ENCODE measurements around the gene PCDHB14. TPM values are rescaled to one million over a fixed set of nuclear protein-coding genes. Genes with fewer than 3 reads are reported as not detected.

Gene PCDHB14
- total and polyA plus RNA-seq, 2 of the 4 experiments (the other 2 are of a cell fraction): 0.18 to 0.36 TPM

- Histone ChIP-seq H3K23ac (ENCODE audit: low read depth, low read length) (no peak overlapping the region), H2BK5ac (ENCODE audit: low read depth, low read length, poor library complexity, severe bottlenecking) (no peak overlapping the region), H3K9me1 (ENCODE audit: insufficient read depth, low read length) (no peaks in the 10 kb centered on the region), H3K4me1 (ENCODE audit: control insufficient read depth, insufficient read depth, low read length) (no peaks in the 10 kb centered on the region), H3K14ac (replicated peaks; ENCODE audit: low read depth, low read length) (no peak overlapping the region), H2AK9ac (replicated peaks; ENCODE audit: low read depth, low read length, poor library complexity) (no peak overlapping the region), H2BK20ac (ENCODE audit: low read depth, low read length) (no peak overlapping the region), H3K79me1 (ENCODE audit: low read depth in 1 of 2, low read length in 2 of 2) (no peaks in the 10 kb centered on the region), H2BK15ac (ENCODE audit: low read depth, low read length) (no peak overlapping the region), H3K9ac (ENCODE audit: low read depth, low read length) (no peak overlapping the region), H4K91ac (ENCODE audit: insufficient read depth, low read depth, low read length) (no peak overlapping the region), H2AFZ (replicated peaks; ENCODE audit: low read length, poor library complexity) (no peak overlapping the region), H2AK5ac (ENCODE audit: low read depth, low read length) (no peak overlapping the region), H3K18ac (ENCODE audit: low read depth, low read length) (no peak overlapping the region), H3K27me3 (ENCODE audit: control insufficient read depth, insufficient read depth, low read length) (no peaks in the 10 kb centered on the region), H3K4me2 (ENCODE audit: low read depth, low read length) (no peak overlapping the region), H3K4ac (ENCODE audit: low read depth, low read length) (no peak overlapping the region), H4K5ac (ENCODE audit: low read depth, low read length) (no peak overlapping the region), H4K8ac (ENCODE audit: low read depth in 2 of 2, low read length in 2 of 2) (no peak overlapping the region), H3K27ac (ENCODE audit: insufficient read depth, low read length) (no peak overlapping the region), H2BK120ac (ENCODE audit: low read depth, low read length) (no peak overlapping the region), H4K20me1 (ENCODE audit: insufficient read depth, low read length) (no peaks in the 10 kb centered on the region), H3K56ac (ENCODE audit: extremely low read depth, insufficient read depth, low read length) (no peak overlapping the region), H3K9me3 (ENCODE audit: control insufficient read depth, insufficient read depth, low read length) (peaks cover 14% of the 10 kb centered on the region), H3K4me3 (ENCODE audit: insufficient read depth, low read depth, low read length) (no peak overlapping the region), H3K36me3 (ENCODE audit: control insufficient read depth, insufficient read depth, low read length) (no peaks in the 10 kb centered on the region)
- no peak for DNase-seq
- ChIA-PET POLR2A (ENCODE audit: unreplicated experiment) (no interaction called here), CTCF (no interaction called here)
- intact Hi-C loops (cut with micrococcal nuclease) (no loop called here), in situ Hi-C loops (cut with MboI; ENCODE audit: low sequenced_read_pairs) (no loop called here), dilution Hi-C loops (cut with HindIII; ENCODE audit: low sequenced_read_pairs, unreplicated experiment) (no loop called here)
- WGBS, 2 experiments (ENCODE audit: extremely low coverage in 2 of 2, insufficient read length in 1 of 2): no CpG with 5 or more reads among the region's 3 CpGs
- no TSS peak for BruUV-seq (replicated peaks)
- TF ChIP-seq FOS (IDR thresholded peaks at IDR 0.05; ENCODE audit: low read depth, low read length): no peak
- TF ChIP-seq BHLHE40 (IDR thresholded peaks at IDR 0.05; ENCODE audit: low read depth, low read length): no peak
- no peak for TF ChIP-seq RFX5 (IDR thresholded peaks at IDR 0.05; ENCODE audit: low read depth, low read length)
- no peak for TF ChIP-seq USF2 (IDR thresholded peaks at IDR 0.05; ENCODE audit: low read depth, low read length)
- TF ChIP-seq RAD21 (IDR thresholded peaks at IDR 0.05; ENCODE audit: low read length): no peak
- TF ChIP-seq, protein P1, sequence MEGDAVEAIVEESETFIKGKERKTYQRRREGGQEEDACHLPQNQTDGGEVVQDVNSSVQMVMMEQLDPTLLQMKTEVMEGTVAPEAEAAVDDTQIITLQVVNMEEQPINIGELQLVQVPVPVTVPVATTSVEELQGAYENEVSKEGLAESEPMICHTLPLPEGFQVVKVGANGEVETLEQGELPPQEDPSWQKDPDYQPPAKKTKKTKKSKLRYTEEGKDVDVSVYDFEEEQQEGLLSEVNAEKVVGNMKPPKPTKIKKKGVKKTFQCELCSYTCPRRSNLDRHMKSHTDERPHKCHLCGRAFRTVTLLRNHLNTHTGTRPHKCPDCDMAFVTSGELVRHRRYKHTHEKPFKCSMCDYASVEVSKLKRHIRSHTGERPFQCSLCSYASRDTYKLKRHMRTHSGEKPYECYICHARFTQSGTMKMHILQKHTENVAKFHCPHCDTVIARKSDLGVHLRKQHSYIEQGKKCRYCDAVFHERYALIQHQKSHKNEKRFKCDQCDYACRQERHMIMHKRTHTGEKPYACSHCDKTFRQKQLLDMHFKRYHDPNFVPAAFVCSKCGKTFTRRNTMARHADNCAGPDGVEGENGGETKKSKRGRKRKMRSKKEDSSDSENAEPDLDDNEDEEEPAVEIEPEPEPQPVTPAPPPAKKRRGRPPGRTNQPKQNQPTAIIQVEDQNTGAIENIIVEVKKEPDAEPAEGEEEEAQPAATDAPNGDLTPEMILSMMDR (conservative IDR thresholded peaks at IDR 0.05; ENCODE audit: low read depth, low read length): no peak
- TF ChIP-seq RCOR1 (IDR thresholded peaks at IDR 0.05; ENCODE audit: insufficient replicate concordance, low read length): no peak
- no peak for TF ChIP-seq CHD1 (IDR thresholded peaks at IDR 0.05; ENCODE audit: low read depth, low read length)
- ATAC-seq (ENCODE audit: low read depth): no peak
These were observed 26.8 kb upstream of the PCDHB14 start for GRCh38 chr5:141196363-141196762.

Data from IMR-90 (cell line).